ENCODE results near the gene SIDT2. TPM values are rescaled to one million over a fixed set of nuclear protein-coding genes. Genes with fewer than 3 reads are reported as not detected.
A peak's percentile ranks its signal among the peaks of the same experiment; 100 is the strongest.

SIDT2 gene
- total and polyA plus RNA-seq, 2 of the 13 experiments (the other 11 are each of a cell fraction or from before 2014, with no cell fraction given): 11.5 to 28.0 TPM

DNA sequence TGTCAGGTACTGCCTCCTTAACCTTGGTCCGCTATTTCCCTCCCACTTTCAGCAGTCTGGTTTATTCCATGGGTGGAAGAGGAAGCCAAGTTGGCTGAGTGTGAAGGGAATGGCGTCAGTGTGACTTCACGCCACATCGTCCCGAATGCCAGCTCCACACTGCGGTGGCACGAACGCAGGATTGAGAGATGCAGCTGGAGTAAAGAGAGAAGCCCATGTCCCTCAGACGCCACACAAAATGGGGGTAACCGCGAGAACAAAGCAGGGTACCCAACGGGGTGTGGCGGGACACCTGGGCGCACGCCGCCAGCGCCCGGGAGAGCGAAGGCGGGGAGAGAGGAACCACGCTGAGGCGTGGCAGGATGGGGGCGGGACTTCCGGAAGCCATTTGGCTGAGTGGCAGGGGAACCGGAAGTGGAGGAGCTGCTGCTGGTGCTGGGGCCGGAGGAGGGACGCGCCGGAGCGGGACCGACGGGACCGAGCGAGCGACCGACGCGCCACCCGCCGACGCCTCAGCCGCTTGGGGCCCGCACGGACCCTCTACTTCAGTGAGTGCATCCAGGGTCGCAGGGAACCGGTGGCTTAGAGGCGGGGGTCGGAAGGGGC lies 34.6 kb upstream of the SIDT2 start, which contains the start of gene PAFAH1B2 (continued):
- TF ChIP-seq BRCA1 (CRISPR knock-in tag; IDR thresholded peaks at IDR 0.05) (no peak), ZNF441 (CRISPR knock-in tag; IDR thresholded peaks at IDR 0.05; ENCODE audit: borderline replicate concordance) (peak; percentile 28; the same call in 1 of the 2 replicates), ZNF773 (CRISPR knock-in tag; IDR thresholded peaks at IDR 0.05; ENCODE audit: borderline replicate concordance) (no peak), ZNF468 (CRISPR knock-in tag; IDR thresholded peaks at IDR 0.05) (no peak), ZNF329 (CRISPR knock-in tag; IDR thresholded peaks at IDR 0.05; ENCODE audit: low read depth) (no peak), LBX2 (CRISPR knock-in tag; IDR thresholded peaks at IDR 0.05; ENCODE audit: borderline replicate concordance) (peak; percentile 82), DNMT3B (CRISPR knock-in tag; conservative IDR thresholded peaks at IDR 0.05) (no peak), NCOA2 (CRISPR knock-in tag; IDR thresholded peaks at IDR 0.05) (peak; percentile 60; the same call in 1 of the 2 replicates), PHB2 (IDR thresholded peaks at IDR 0.05; ENCODE audit: partially characterized antibody) (no peak), KLF6 (CRISPR knock-in tag; IDR thresholded peaks at IDR 0.05) (peak; percentile 84), ZNF841 (CRISPR knock-in tag; IDR thresholded peaks at IDR 0.05; ENCODE audit: borderline replicate concordance) (peak; percentile 73; the same call in 1 of the 2 replicates), MATR3 (CRISPR knock-in tag; IDR thresholded peaks at IDR 0.05) (no peak), ZNF3 (CRISPR knock-in tag; IDR thresholded peaks at IDR 0.05) (no peak), GATAD2A (CRISPR knock-in tag; IDR thresholded peaks at IDR 0.05) (peak; percentile 65), PRPF4 (IDR thresholded peaks at IDR 0.05; ENCODE audit: low read depth, low read length, poor library complexity, severe bottlenecking) (no peak), ZNF382 (CRISPR knock-in tag; IDR thresholded peaks at IDR 0.05; ENCODE audit: borderline replicate concordance) (no peak), ZNF230 (CRISPR knock-in tag; IDR thresholded peaks at IDR 0.05) (0 out of 2 replicates have a peak, but pooled peaks have one; percentile 27), TBX3 (IDR thresholded peaks at IDR 0.05; ENCODE audit: borderline replicate concordance) (0 out of 2 replicates have a peak, but pooled peaks have one; percentile 29), STAG1 (CRISPR knock-in tag; IDR thresholded peaks at IDR 0.05) (no peak), IRF2 (CRISPR knock-in tag; IDR thresholded peaks at IDR 0.05) (peak; percentile 68; the same call in 1 of the 2 replicates), FOXA1 (IDR thresholded peaks at IDR 0.05) (no peak), FOXA1 (CRISPR knock-in tag; IDR thresholded peaks at IDR 0.05) (no peak)
- TF ChIP-seq, protein P1, sequence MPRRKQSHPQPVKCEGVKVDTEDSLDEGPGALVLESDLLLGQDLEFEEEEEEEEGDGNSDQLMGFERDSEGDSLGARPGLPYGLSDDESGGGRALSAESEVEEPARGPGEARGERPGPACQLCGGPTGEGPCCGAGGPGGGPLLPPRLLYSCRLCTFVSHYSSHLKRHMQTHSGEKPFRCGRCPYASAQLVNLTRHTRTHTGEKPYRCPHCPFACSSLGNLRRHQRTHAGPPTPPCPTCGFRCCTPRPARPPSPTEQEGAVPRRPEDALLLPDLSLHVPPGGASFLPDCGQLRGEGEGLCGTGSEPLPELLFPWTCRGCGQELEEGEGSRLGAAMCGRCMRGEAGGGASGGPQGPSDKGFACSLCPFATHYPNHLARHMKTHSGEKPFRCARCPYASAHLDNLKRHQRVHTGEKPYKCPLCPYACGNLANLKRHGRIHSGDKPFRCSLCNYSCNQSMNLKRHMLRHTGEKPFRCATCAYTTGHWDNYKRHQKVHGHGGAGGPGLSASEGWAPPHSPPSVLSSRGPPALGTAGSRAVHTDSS (CRISPR knock-in tag; conservative IDR thresholded peaks at IDR 0.05): peak; percentile 57; the same call in 1 of the 2 replicates
- TF ChIP-seq, protein P2, sequence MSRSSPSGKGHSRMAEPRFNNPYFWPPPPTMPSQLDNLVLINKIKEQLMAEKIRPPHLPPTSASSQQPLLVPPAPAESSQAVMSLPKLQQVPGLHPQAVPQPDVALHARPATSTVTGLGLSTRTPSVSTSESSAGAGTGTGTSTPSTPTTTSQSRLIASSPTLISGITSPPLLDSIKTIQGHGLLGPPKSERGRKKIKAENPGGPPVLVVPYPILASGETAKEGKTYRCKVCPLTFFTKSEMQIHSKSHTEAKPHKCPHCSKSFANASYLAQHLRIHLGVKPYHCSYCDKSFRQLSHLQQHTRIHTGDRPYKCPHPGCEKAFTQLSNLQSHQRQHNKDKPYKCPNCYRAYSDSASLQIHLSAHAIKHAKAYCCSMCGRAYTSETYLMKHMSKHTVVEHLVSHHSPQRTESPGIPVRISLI (CRISPR knock-in tag; IDR thresholded peaks at IDR 0.05; ENCODE audit: borderline replicate concordance): peak; percentile 58; the same call in 1 of the 2 replicates
- TF ChIP-seq, protein P3, sequence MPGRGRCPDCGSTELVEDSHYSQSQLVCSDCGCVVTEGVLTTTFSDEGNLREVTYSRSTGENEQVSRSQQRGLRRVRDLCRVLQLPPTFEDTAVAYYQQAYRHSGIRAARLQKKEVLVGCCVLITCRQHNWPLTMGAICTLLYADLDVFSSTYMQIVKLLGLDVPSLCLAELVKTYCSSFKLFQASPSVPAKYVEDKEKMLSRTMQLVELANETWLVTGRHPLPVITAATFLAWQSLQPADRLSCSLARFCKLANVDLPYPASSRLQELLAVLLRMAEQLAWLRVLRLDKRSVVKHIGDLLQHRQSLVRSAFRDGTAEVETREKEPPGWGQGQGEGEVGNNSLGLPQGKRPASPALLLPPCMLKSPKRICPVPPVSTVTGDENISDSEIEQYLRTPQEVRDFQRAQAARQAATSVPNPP (CRISPR knock-in tag; IDR thresholded peaks at IDR 0.05): no peak
- TF ChIP-seq, protein P4, sequence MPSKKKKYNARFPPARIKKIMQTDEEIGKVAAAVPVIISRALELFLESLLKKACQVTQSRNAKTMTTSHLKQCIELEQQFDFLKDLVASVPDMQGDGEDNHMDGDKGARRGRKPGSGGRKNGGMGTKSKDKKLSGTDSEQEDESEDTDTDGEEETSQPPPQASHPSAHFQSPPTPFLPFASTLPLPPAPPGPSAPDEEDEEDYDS (CRISPR knock-in tag; IDR thresholded peaks at IDR 0.05): peak; percentile 97
- TF ChIP-seq, protein P5, sequence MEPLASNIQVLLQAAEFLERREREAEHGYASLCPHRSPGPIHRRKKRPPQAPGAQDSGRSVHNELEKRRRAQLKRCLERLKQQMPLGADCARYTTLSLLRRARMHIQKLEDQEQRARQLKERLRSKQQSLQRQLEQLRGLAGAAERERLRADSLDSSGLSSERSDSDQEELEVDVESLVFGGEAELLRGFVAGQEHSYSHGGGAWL (CRISPR knock-in tag; IDR thresholded peaks at IDR 0.05): peak; percentile 65

Data from HepG2 (cell line).